Measurements from ENCODE around the gene DNAJC25.
A peak's percentile ranks its signal among the peaks of the same experiment; 100 is the strongest.

The DNAJC25 gene

DNA sequence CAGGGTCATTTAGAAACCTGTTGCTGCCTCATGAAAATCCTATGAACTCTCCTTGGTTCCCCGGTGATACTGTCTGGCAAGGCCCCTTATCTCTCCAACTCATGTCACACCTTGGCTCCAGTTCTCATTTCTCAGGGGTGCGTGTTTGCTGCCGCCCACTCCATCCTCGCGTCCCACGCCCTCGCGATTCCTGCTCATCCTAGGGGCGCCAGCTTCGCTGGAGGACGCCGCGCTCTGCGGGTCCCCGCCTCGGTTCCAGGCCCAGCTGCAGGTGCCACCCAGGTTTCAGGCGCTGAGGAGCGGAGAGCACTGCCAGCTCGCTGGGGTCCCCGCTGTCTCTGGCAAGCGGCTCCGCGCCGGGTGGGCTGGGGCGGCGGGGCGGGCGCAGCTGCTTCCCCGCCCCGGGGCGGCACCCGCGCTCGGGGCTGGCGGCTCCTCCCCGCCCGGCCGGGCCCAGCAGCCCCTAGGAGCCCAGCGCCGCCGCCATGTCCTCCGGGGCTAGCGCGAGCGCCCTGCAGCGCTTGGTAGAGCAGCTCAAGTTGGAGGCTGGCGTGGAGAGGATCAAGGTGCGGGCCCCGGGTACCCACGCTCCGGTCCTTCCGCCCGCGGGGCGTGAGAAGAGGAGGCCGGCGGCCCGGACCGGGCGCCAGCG lies 30.1 kb downstream of the DNAJC25 start, which contains the start of gene GNG10:
GNG10 (plus strand) TSS at position 456 of the 652 bp plus-strand sequence; CDS start at position 486, 30 bp downstream.
- TF ChIP-seq, protein P1, sequence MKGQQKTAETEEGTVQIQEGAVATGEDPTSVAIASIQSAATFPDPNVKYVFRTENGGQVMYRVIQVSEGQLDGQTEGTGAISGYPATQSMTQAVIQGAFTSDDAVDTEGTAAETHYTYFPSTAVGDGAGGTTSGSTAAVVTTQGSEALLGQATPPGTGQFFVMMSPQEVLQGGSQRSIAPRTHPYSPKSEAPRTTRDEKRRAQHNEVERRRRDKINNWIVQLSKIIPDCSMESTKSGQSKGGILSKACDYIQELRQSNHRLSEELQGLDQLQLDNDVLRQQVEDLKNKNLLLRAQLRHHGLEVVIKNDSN (IDR thresholded peaks at IDR 0.05): no peak
- TF ChIP-seq CEBPB (IDR thresholded peaks at IDR 0.05) (no peak), ZBTB7A (IDR thresholded peaks at IDR 0.05; ENCODE audit: low read depth) (no peak; the same call in 1 of the 2 replicates), FOXM1 (IDR thresholded peaks at IDR 0.05; ENCODE audit: borderline replicate concordance, low read depth) (no peak), CREB1 (IDR thresholded peaks at IDR 0.05; ENCODE audit: low read depth) (no peak), EGR1 (IDR thresholded peaks at IDR 0.05) (peak; percentile 55), TEAD4 (IDR thresholded peaks at IDR 0.05) (no peak), TAF1 (IDR thresholded peaks at IDR 0.05; ENCODE audit: low read depth) (peak; percentile 23; the same call in 1 of the 2 replicates), EP300 (IDR thresholded peaks at IDR 0.05; ENCODE audit: borderline replicate concordance) (no peak), RAD21 (IDR thresholded peaks at IDR 0.05; ENCODE audit: low read depth) (no peak), TCF12 (IDR thresholded peaks at IDR 0.05; ENCODE audit: low read depth) (0 out of 2 replicates have a peak, but pooled peaks have one; percentile 13), YY1 (IDR thresholded peaks at IDR 0.05; ENCODE audit: low read depth) (peak; percentile 77), NFIC (IDR thresholded peaks at IDR 0.05) (no peak)
- TF ChIP-seq, protein P2, sequence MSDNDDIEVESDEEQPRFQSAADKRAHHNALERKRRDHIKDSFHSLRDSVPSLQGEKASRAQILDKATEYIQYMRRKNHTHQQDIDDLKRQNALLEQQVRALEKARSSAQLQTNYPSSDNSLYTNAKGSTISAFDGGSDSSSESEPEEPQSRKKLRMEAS (IDR thresholded peaks at IDR 0.05): peak; percentile 37; the same call in 1 of the 2 replicates
- TF ChIP-seq, protein P3, sequence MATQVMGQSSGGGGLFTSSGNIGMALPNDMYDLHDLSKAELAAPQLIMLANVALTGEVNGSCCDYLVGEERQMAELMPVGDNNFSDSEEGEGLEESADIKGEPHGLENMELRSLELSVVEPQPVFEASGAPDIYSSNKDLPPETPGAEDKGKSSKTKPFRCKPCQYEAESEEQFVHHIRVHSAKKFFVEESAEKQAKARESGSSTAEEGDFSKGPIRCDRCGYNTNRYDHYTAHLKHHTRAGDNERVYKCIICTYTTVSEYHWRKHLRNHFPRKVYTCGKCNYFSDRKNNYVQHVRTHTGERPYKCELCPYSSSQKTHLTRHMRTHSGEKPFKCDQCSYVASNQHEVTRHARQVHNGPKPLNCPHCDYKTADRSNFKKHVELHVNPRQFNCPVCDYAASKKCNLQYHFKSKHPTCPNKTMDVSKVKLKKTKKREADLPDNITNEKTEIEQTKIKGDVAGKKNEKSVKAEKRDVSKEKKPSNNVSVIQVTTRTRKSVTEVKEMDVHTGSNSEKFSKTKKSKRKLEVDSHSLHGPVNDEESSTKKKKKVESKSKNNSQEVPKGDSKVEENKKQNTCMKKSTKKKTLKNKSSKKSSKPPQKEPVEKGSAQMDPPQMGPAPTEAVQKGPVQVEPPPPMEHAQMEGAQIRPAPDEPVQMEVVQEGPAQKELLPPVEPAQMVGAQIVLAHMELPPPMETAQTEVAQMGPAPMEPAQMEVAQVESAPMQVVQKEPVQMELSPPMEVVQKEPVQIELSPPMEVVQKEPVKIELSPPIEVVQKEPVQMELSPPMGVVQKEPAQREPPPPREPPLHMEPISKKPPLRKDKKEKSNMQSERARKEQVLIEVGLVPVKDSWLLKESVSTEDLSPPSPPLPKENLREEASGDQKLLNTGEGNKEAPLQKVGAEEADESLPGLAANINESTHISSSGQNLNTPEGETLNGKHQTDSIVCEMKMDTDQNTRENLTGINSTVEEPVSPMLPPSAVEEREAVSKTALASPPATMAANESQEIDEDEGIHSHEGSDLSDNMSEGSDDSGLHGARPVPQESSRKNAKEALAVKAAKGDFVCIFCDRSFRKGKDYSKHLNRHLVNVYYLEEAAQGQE (IDR thresholded peaks at IDR 0.05; ENCODE audit: low read depth): no peak

GRCh38 chr9:111661802-111662521 lies 30.8 kb downstream of the DNAJC25 start:
- TF ChIP-seq, protein P1 (IDR thresholded peaks at IDR 0.05): no peak
- peak; percentile 24; the same call in 1 of the 2 replicates for TF ChIP-seq ZBTB7A (IDR thresholded peaks at IDR 0.05; ENCODE audit: low read depth)

DNA sequence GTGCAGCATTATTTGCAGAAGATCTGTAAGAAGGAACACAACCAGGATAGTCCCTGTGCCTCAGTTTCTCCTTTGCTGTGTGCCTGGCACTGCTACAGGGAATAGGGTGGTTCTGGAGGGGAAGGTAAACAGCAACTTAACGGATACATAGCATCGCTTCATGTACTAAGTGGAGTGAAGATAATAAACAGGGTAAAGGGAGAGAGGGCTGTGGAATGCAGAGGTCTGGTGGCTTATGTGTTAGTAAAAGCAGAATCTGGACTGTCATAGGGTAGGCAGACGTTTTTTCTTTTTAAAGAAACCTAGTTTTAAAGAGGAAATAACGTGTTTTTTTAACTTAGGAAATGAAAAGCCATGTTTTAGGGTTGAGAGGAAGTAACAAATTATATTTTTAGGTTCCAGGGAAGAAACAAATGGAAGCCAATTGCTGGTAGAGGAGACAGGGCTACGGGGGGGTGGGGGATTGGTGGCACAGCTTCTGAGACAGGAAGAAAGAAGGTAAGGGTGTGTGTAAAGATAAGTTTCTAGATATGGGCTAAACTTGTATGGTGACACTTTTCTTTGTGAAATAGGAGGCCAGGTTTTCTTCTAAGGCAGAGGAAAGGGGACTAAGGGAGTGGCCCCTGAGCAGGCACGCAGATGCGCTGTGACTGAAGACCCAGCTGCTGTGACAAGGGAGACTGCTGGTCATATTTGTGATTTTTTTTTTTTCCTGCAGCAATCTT lies 31.6 kb downstream of the DNAJC25 start:
- TF ChIP-seq, protein P1 (IDR thresholded peaks at IDR 0.05): no peak
- TF ChIP-seq YY1 (IDR thresholded peaks at IDR 0.05; ENCODE audit: low read depth) (no peak), CREB1 (IDR thresholded peaks at IDR 0.05; ENCODE audit: low read depth) (no peak), TEAD4 (IDR thresholded peaks at IDR 0.05) (no peak), EP300 (IDR thresholded peaks at IDR 0.05; ENCODE audit: borderline replicate concordance) (no peak), CEBPB (IDR thresholded peaks at IDR 0.05) (no peak), FOXM1 (IDR thresholded peaks at IDR 0.05; ENCODE audit: borderline replicate concordance, low read depth) (no peak), ZBTB7A (IDR thresholded peaks at IDR 0.05; ENCODE audit: low read depth) (no peak), TAF1 (IDR thresholded peaks at IDR 0.05; ENCODE audit: low read depth) (no peak), TCF12 (IDR thresholded peaks at IDR 0.05; ENCODE audit: low read depth) (no peak), NFIC (IDR thresholded peaks at IDR 0.05) (no peak), RAD21 (IDR thresholded peaks at IDR 0.05; ENCODE audit: low read depth) (no peak), EGR1 (IDR thresholded peaks at IDR 0.05) (no peak)
- TF ChIP-seq, protein P2 (IDR thresholded peaks at IDR 0.05): no peak
- TF ChIP-seq, protein P3 (IDR thresholded peaks at IDR 0.05; ENCODE audit: low read depth): no peak

GRCh38 chr9:111663301-111663823 lies 32.2 kb downstream of the DNAJC25 start:
- TF ChIP-seq CEBPB (IDR thresholded peaks at IDR 0.05): no peak
- no peak for TF ChIP-seq TCF12 (IDR thresholded peaks at IDR 0.05; ENCODE audit: low read depth)
- no peak for TF ChIP-seq EP300 (IDR thresholded peaks at IDR 0.05; ENCODE audit: borderline replicate concordance)
- peak; percentile 58 for TF ChIP-seq TEAD4 (IDR thresholded peaks at IDR 0.05)
- TF ChIP-seq FOXM1 (IDR thresholded peaks at IDR 0.05; ENCODE audit: borderline replicate concordance, low read depth): no peak
